HEK293 (cell line): ENCODE results near the gene IDI2.

Source experiments
- GLI4 ChIP-seq: fragments of 450-650 bp; formaldehyde crosslinking; IDR thresholded peaks from 2 replicates; pipeline ENCODE4 v1.5.1; 2016; ENCODE audit warnings: missing biosample characterization, missing genetic modification characterization
- KLF10 ChIP-seq: fragments of 450-650 bp; IDR thresholded peaks from 2 replicates; pipeline ENCODE4 v1.5.1; 2018; ENCODE audit warnings: missing biosample characterization, mild to moderate bottlenecking, missing genetic modification characterization
- MYNN ChIP-seq: fragments of 450-650 bp; formaldehyde crosslinking; IDR thresholded peaks from 2 replicates; pipeline ENCODE4 v1.5.1; 2016; ENCODE audit warnings: missing biosample characterization, missing genetic modification characterization, borderline replicate concordance
- PBX3 ChIP-seq: sonication (generic); formaldehyde crosslinking; IDR thresholded peaks from 2 replicates; pipeline ENCODE4 v1.8.1; 2022; ENCODE audit warnings: mild to moderate bottlenecking, moderate library complexity, missing genetic modification reagents
- SALL2 ChIP-seq: fragments of 450-650 bp; formaldehyde crosslinking; IDR thresholded peaks from 2 replicates; pipeline ENCODE4 v1.5.0; 2017; ENCODE audit warnings: missing biosample characterization, mild to moderate bottlenecking, missing genetic modification characterization, borderline replicate concordance
- WT1 ChIP-seq: fragments of 450-650 bp; formaldehyde crosslinking; IDR thresholded peaks from 2 replicates; pipeline ENCODE4 v1.5.1; 2016; ENCODE audit warnings: missing biosample characterization, missing genetic modification characterization
- YY2 ChIP-seq: fragments of 450-650 bp; formaldehyde crosslinking; IDR thresholded peaks from 2 replicates; pipeline ENCODE4 v1.5.1; 2016; ENCODE audit warnings: missing biosample characterization, missing genetic modification characterization
- ZNF112 ChIP-seq: fragments of 450-650 bp; formaldehyde crosslinking; IDR thresholded peaks from 2 replicates; pipeline ENCODE4 v1.5.0; 2017; ENCODE audit warnings: missing biosample characterization, missing genetic modification characterization
- ZNF114 ChIP-seq: fragments of 450-650 bp; formaldehyde crosslinking; IDR thresholded peaks from 2 replicates; pipeline ENCODE4 v1.5.0; 2017; ENCODE audit warnings: missing biosample characterization, missing genetic modification characterization
- ZNF24 ChIP-seq: fragments of 450-650 bp; formaldehyde crosslinking; IDR thresholded peaks from 2 replicates; pipeline ENCODE4 v1.5.1; 2016; ENCODE audit warnings: missing biosample characterization, missing genetic modification characterization
- ZNF362 ChIP-seq: fragments of 450-650 bp; formaldehyde crosslinking; IDR thresholded peaks from 2 replicates; pipeline ENCODE4 v1.5.1; 2016; ENCODE audit warnings: missing biosample characterization, missing genetic modification characterization
- ZNF518A ChIP-seq: fragments of 450-650 bp; formaldehyde crosslinking; conservative IDR thresholded peaks from 2 replicates; pipeline ENCODE4 v1.5.1; 2016; ENCODE audit warnings: low read depth, missing biosample characterization, missing genetic modification characterization
- ZNF555 ChIP-seq: fragments of 450-650 bp; formaldehyde crosslinking; conservative IDR thresholded peaks from 2 replicates; pipeline ENCODE4 v1.5.1; 2017; ENCODE audit warnings: missing biosample characterization, mild to moderate bottlenecking, missing genetic modification characterization, inconsistent platforms
- ZNF558 ChIP-seq: fragments of 450-650 bp; formaldehyde crosslinking; IDR thresholded peaks from 2 replicates; pipeline ENCODE4 v1.5.1; 2016; ENCODE audit warnings: missing biosample characterization, missing genetic modification characterization
- ZNF654 ChIP-seq: fragments of 450-650 bp; formaldehyde crosslinking; IDR thresholded peaks from 2 replicates; pipeline ENCODE4 v1.5.1; 2016; ENCODE audit warnings: low read depth, missing biosample characterization, missing genetic modification characterization
- ZNF701 ChIP-seq: fragments of 450-650 bp; formaldehyde crosslinking; IDR thresholded peaks from 2 replicates; pipeline ENCODE4 v1.5.1; 2016; ENCODE audit warnings: missing biosample characterization, missing genetic modification characterization
- ZSCAN16 ChIP-seq: fragments of 450-650 bp; formaldehyde crosslinking; IDR thresholded peaks from 2 replicates; pipeline ENCODE4 v1.5.1; 2016; ENCODE audit warnings: missing biosample characterization, missing genetic modification characterization
- TF ChIP-seq, protein P1 (sequence below): fragments of 450-650 bp; formaldehyde crosslinking; IDR thresholded peaks from 2 replicates; pipeline ENCODE4 v1.5.1; 2017; ENCODE audit warnings: missing biosample characterization, missing genetic modification characterization
- TF ChIP-seq, protein P2 (sequence below): fragments of 450-650 bp; formaldehyde crosslinking; IDR thresholded peaks from 2 replicates; pipeline ENCODE4 v1.5.1; 2016; ENCODE audit warnings: missing biosample characterization, missing genetic modification characterization
- TF ChIP-seq, protein P3 (sequence below): fragments of 450-650 bp; formaldehyde crosslinking; IDR thresholded peaks from 2 replicates; pipeline ENCODE4; 2016; ENCODE audit warnings: missing biosample characterization, missing genetic modification characterization
- TF ChIP-seq, protein P4 (sequence below): IDR thresholded peaks from 2 replicates; pipeline ENCODE4 v1.6.1; 2011; ENCODE audit warnings: mild to moderate bottlenecking, low read depth, low read length, borderline replicate concordance

IDI2 gene

DNA sequence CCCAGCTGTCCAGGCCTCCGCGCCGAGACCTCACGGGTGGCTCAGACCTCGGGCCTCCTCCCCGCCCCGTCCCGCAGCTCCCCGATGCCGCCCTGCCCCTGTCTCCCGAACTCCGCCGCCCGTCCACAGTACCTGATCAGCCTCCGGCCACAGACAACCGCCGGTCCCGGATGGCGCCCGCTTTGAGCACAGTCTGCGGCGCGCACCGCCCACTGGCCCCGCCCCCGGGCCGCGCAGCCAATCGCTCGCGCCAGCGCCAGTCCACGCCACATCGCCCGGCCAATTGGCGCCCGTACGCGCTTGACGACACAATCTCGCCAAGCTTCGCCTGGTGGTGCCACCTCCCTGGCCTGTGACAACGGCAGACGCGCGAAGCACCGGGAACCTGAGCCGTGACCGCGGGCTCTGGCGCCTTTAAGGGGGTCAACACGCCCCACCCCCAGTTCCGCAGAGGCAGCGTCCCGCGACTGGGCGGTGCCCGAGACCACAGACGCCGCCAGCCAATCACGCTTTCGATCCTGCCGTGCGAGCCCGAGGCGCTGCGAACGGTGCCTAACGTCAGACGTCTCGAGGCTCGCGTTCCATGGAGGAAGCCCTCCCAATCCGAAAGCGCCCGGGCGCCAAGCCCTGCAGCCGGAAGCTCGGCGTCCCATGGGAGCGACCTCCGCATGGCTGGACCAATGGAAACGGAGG is 23.2 kb upstream of the IDI2 start, which contains the start of gene IDI1 (continued):
- no peak for TF ChIP-seq ZNF518A (tag by site-specific recombination)
- TF ChIP-seq WT1 (tag by site-specific recombination), result peak; percentile 50; the same call in 1 of the 2 replicates
- no peak for TF ChIP-seq SALL2 (tag by site-specific recombination)
- TF ChIP-seq ZNF654 (tag by site-specific recombination), result no peak
- no peak for TF ChIP-seq ZNF24 (tag by site-specific recombination)
- TF ChIP-seq ZNF558 (tag by site-specific recombination), result no peak
- no peak for TF ChIP-seq YY2 (tag by site-specific recombination)
- TF ChIP-seq MYNN (tag by site-specific recombination), result no peak
- TF ChIP-seq ZNF555, result no peak
- TF ChIP-seq, protein P1, sequence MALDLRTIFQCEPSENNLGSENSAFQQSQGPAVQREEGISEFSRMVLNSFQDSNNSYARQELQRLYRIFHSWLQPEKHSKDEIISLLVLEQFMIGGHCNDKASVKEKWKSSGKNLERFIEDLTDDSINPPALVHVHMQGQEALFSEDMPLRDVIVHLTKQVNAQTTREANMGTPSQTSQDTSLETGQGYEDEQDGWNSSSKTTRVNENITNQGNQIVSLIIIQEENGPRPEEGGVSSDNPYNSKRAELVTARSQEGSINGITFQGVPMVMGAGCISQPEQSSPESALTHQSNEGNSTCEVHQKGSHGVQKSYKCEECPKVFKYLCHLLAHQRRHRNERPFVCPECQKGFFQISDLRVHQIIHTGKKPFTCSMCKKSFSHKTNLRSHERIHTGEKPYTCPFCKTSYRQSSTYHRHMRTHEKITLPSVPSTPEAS (tag by site-specific recombination), result no peak
- TF ChIP-seq KLF10 (tag by site-specific recombination), result peak; percentile 93
- TF ChIP-seq, protein P2, sequence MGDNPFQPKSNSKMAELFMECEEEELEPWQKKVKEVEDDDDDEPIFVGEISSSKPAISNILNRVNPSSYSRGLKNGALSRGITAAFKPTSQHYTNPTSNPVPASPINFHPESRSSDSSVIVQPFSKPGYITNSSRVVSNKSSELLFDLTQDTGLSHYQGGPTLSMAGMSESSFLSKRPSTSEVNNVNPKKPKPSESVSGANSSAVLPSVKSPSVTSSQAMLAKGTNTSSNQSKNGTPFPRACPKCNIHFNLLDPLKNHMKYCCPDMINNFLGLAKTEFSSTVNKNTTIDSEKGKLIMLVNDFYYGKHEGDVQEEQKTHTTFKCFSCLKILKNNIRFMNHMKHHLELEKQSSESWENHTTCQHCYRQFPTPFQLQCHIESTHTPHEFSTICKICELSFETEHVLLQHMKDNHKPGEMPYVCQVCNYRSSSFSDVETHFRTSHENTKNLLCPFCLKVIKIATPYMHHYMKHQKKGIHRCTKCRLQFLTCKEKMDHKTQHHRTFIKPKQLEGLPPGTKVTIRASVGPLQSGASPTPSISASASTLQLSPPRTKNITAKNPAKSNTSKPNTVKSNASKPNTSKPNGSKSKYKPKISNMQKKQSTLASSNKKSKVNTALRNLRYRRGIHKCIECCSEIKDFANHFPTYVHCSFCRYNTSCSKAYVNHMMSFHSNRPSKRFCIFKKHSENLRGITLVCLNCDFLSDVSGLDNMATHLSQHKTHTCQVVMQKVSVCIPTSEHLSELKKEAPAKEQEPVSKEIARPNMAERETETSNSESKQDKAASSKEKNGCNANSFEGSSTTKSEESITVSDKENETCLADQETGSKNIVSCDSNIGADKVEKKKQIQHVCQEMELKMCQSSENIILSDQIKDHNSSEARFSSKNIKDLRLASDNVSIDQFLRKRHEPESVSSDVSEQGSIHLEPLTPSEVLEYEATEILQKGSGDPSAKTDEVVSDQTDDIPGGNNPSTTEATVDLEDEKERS (tag by site-specific recombination), result no peak
- TF ChIP-seq PBX3 (CRISPR knock-in tag), result no peak; the same call in 1 of the 2 replicates
- 0 out of 2 replicates have a peak, but pooled peaks have one; percentile 23 for TF ChIP-seq ZSCAN16
- TF ChIP-seq ZNF362 (tag by site-specific recombination), result no peak
- TF ChIP-seq ZNF114 (tag by site-specific recombination), result no peak
- TF ChIP-seq GLI4 (tag by site-specific recombination), result no peak; the same call in 1 of the 2 replicates
- no peak for TF ChIP-seq ZNF112 (tag by site-specific recombination)
- no peak for TF ChIP-seq ZNF701
- TF ChIP-seq, protein P3, sequence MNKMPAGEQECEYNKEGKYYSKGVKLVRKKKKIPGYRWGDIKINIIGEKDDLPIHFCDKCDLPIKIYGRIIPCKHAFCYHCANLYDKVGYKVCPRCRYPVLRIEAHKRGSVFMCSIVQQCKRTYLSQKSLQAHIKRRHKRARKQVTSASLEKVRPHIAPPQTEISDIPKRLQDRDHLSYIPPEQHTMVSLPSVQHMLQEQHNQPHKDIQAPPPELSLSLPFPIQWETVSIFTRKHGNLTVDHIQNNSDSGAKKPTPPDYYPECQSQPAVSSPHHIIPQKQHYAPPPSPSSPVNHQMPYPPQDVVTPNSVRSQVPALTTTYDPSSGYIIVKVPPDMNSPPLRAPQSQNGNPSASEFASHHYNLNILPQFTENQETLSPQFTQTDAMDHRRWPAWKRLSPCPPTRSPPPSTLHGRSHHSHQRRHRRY (tag by site-specific recombination), result no peak
- TF ChIP-seq, protein P4, sequence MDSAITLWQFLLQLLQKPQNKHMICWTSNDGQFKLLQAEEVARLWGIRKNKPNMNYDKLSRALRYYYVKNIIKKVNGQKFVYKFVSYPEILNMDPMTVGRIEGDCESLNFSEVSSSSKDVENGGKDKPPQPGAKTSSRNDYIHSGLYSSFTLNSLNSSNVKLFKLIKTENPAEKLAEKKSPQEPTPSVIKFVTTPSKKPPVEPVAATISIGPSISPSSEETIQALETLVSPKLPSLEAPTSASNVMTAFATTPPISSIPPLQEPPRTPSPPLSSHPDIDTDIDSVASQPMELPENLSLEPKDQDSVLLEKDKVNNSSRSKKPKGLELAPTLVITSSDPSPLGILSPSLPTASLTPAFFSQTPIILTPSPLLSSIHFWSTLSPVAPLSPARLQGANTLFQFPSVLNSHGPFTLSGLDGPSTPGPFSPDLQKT, result no peak; the same call in 1 of the 2 replicates
